ENCODE results near the gene MYO3B.

GRCh38 chr2:170207901-170208300 lies 30.0 kb downstream of the MYO3B start:
- no peak for TF ChIP-seq CTCF (IDR thresholded peaks at IDR 0.05)
- no peak for TF ChIP-seq POLR2A (IDR thresholded peaks at IDR 0.05)

Measured in body of pancreas (tissue), 4 donors.